GM13977 (cell line): ENCODE measurements around the gene TOGARAM2.

Experiments used
- DNase-seq: peaks from one replicate; pipeline ENCODE4 v3.0.0; 2012; ENCODE audit warnings: low spot score
- CTCF ChIP-seq: IDR thresholded peaks from 2 replicates; pipeline ENCODE4 v1.5.1; 2012; ENCODE audit warnings: mild to moderate bottlenecking, control low read depth; ENCODE audit not compliant: insufficient read depth; ENCODE audit errors: extremely low read depth, missing control alignments
- in situ Hi-C: fragments of 300-500 bp; cut with MboI; formaldehyde crosslinking; loops from one replicate; pipeline ENCODE4 v1.12.0; 2022; ENCODE audit warnings: low sequenced_read_pairs, low pct_unique_long_range_greater_than_20kb, mixed read lengths, inconsistent platforms; ENCODE audit not compliant: unreplicated experiment

Gene TOGARAM2

GRCh38 chr2:28949617-28950305, 31.3 kb upstream of the TOGARAM2 start:
- TF ChIP-seq CTCF = no peak
- no peak for DNase-seq

GRCh38 chr2:28950941-28951630, 30.0 kb upstream of the TOGARAM2 start:
- DNase-seq = no peak
- in situ Hi-C loops = loop anchor here (25.0 kb wide), 1 partner anchor 886 kb away; no protein-coding TSS in a partner anchor
- no peak for TF ChIP-seq CTCF

More at GRCh38 chr2:28949617-28950305, 31.3 kb upstream of the TOGARAM2 start:
- in situ Hi-C loops = loop anchor here (25.0 kb wide), 1 partner anchor 888 kb away; no protein-coding TSS in a partner anchor

GRCh38 chr2:28951910-28952835, 28.9 kb upstream of the TOGARAM2 start:
- in situ Hi-C loops = loop anchor here (25.0 kb wide), 1 partner anchor 885 kb away; no protein-coding TSS in a partner anchor
- no peak for TF ChIP-seq CTCF
- DNase-seq = no peak

- DNase-seq = no peak
- peak; percentile 24 for TF ChIP-seq CTCF
- in situ Hi-C loops = loop anchor here (25.0 kb wide), 1 partner anchor 884 kb away; no protein-coding TSS in a partner anchor
Measured at GRCh38 chr2:28952836-28953211, 28.3 kb upstream of the TOGARAM2 start.

GRCh38 chr2:28955467-28955866, 25.6 kb upstream of the TOGARAM2 start:
- TF ChIP-seq CTCF = no peak
- DNase-seq = no peak
- in situ Hi-C loops = loop anchor here (25.0 kb wide), 1 partner anchor 882 kb away; no protein-coding TSS in a partner anchor

GRCh38 chr2:28956415-28956826, 24.7 kb upstream of the TOGARAM2 start:
- in situ Hi-C loops = loop anchor here (25.0 kb wide), 1 partner anchor 881 kb away; no protein-coding TSS in a partner anchor
- peak; percentile 27 for TF ChIP-seq CTCF
- peak; percentile 50 for DNase-seq
